GM12891 (cell line): ENCODE measurements around the gene SLC6A12.
A peak's percentile ranks its signal among the peaks of the same experiment; 100 is the strongest.

Source experiments
- DNase-seq: peaks from one replicate; pipeline ENCODE4 v3.0.0; 2011; ENCODE audit warnings: low spot score; ENCODE audit not compliant: insufficient read length
- FAIRE-seq: peaks from 2 replicates; lab custom pipeline; 2011; peaks lifted over from hg19 to GRCh38; lab: Jason Lieb, UNC
- PAX5 ChIP-seq: IDR thresholded peaks from 2 replicates; pipeline ENCODE4 v1.6.1; 2011; ENCODE audit warnings: low read length, moderate library complexity, mild to moderate bottlenecking; ENCODE audit not compliant: insufficient read depth, severe bottlenecking
- POLR2A ChIP-seq: IDR thresholded peaks from 2 replicates; pipeline ENCODE4 v1.6.1; 2011; ENCODE audit warnings: low read depth, low read length, control low read depth
- POLR2AphosphoS5 ChIP-seq: IDR thresholded peaks from 2 replicates; pipeline ENCODE4 v1.6.1; 2011; ENCODE audit warnings: low read depth, low read length, control low read depth
- POU2F2 ChIP-seq: IDR thresholded peaks from 2 replicates; pipeline ENCODE4 v1.6.1; 2011; ENCODE audit warnings: low read depth, mild to moderate bottlenecking, control low read depth, low read length, moderate library complexity
- SPI1 ChIP-seq: IDR thresholded peaks from 2 replicates; pipeline ENCODE4 v1.6.1; 2011; ENCODE audit warnings: low read depth, low read length, control low read depth
- TAF1 ChIP-seq: IDR thresholded peaks from 2 replicates; pipeline ENCODE4 v1.6.1; 2011; ENCODE audit warnings: low read depth, low read length, control low read depth

SLC6A12 gene

DNA sequence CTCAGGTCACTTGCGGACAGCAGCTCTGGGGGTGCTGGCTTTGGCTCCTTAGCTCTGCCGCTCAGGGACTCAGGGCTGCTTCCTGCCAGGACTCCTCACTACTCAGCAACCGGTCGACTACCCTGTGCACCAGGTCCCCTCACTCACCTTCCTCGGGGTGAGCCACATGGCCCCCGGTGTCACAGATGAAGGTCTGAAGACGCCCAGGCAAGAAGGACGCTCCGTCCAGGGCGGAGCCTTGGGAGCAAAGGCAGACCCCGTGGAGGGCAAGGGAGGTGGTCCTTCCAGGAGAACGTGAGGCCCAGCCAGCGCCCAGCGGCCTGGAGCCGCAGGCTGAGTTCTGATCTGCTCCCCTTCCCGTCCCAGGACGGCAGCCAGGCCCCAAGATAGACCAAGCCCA lies 32.0 kb downstream of the SLC6A12 start:
- no peak for DNase-seq
- FAIRE-seq = no peak
- TF ChIP-seq SPI1 (no peak), POLR2A (no peak), PAX5 (no peak), TAF1 (no peak), POU2F2 (no peak)

DNA sequence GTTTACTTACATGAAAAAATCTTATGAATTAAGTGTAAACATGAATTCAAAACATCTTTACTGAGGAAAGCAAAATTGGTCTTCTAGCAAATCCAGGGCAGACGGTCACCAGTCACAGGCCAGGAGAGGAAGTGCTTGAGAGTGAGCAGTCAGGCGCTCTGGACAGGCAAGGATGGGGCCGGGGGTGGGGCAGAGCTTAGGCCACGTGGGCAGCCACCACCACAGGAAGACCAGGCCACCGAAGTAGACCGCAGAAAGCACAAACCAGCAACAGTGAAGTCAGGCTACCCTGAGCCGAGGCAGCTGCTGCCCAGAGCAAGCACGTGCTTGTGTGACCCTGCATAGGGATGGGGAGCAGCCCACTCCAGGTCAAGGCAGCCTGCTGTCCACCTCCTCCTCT lies 33.5 kb downstream of the SLC6A12 start:
- peak; percentile 66 for DNase-seq
- peak; percentile 87 for FAIRE-seq
- TF ChIP-seq SPI1 = peak; percentile 77
- TF ChIP-seq POU2F2 = no peak

- DNase-seq (no peak), FAIRE-seq (no peak)
- TF ChIP-seq POLR2A (no peak), POLR2AphosphoS5 (no peak), SPI1 (no peak), POU2F2 (no peak), PAX5 (no peak), TAF1 (no peak)
Observed at GRCh38 chr12:179885-180284, 34.1 kb downstream of the SLC6A12 start.

- FAIRE-seq (no peak), DNase-seq (no peak)
- no peak for TF ChIP-seq POLR2AphosphoS5
- TF ChIP-seq TAF1 = no peak
- no peak for TF ChIP-seq POU2F2
- TF ChIP-seq SPI1 = no peak
- no peak for TF ChIP-seq PAX5
- TF ChIP-seq POLR2A = no peak
Observed at GRCh38 chr12:179131-179884, 34.6 kb downstream of the SLC6A12 start.

- DNase-seq (no peak), FAIRE-seq (no peak)
- TF ChIP-seq POLR2AphosphoS5 (no peak), TAF1 (no peak), PAX5 (no peak), POU2F2 (no peak), POLR2A (no peak), SPI1 (no peak)
Observed at GRCh38 chr12:178829-179109, 35.2 kb downstream of the SLC6A12 start.

DNA sequence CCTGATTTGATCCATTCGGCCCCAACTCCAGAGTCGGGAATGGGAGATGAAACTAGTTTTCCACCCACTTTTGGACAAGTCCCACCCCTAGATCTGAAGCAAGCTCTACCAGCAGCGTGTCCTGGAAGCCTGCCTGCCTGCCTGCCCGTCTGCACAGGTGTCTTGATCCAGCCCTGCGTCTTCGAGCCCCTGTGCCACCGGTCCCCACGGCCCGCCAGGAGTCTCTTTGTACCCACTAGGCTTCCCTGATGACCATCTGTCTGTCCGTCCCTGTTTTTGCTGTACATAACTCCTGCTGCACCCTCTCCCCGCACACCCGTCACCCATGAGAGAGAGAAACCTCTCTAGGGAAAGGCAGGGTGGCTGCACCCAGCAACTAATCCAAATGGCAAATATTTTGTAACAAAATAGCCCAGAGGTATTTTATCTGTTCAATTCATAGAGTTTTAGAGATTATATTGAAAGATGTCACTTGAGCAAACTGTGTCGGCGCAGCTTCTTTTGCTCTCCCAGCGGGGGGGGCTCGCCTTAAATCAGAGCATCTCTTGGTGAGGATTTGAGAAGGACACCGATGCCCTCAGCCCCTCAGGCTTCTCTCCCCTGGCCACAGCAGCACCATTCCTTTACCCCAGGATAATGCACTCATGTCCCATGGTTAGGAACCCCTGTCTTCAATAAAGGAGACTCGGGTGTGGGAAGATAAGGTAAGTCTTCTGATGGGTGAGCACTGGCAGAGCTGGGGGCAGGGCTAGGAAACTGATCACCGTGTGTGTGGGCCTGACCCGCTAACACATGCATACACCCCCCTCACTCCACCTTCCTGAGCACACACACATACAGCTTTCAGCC lies 35.8 kb downstream of the SLC6A12 start:
- no peak for DNase-seq
- TF ChIP-seq POU2F2 (no peak), POLR2AphosphoS5 (no peak), PAX5 (no peak), POLR2A (no peak), TAF1 (no peak), SPI1 (no peak)
- no peak for FAIRE-seq

DNA sequence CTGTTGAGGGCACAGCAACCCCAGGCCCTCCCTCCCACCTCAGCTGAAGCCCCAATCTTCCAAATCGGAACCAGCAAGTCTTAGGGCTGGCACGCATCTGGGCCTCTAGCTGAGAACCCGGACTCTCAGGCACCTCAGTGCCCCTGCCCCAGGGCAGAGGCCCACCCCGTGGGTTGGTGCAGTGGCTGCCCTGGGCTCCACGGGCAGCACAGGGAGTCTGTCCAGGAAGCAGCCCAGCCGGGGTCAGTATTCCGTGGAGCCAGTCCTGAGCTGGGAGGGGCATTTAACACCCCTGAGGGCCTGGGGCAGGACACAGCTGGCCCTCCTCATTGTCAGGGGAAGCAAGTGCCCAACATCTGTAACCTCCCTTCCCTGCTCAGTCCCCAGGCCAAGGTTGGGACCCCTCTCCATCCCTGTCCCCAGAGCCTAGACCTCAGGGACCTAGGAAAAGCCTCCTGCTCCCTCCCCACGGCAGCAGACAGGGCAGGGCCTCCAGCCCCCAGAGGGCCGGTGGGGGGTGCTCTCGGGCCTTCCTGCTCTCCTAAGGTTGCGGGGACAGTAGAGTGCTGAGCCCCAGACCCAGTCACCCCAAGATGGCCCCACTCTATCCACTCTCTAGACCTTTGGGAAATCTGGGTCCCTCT lies 36.5 kb downstream of the SLC6A12 start:
- FAIRE-seq (no peak), DNase-seq (no peak)
- TF ChIP-seq POU2F2 = no peak
- TF ChIP-seq POLR2A = no peak
- TF ChIP-seq POLR2AphosphoS5 = no peak
- TF ChIP-seq PAX5 = no peak
- TF ChIP-seq SPI1 = no peak
- TF ChIP-seq TAF1 = no peak

DNA sequence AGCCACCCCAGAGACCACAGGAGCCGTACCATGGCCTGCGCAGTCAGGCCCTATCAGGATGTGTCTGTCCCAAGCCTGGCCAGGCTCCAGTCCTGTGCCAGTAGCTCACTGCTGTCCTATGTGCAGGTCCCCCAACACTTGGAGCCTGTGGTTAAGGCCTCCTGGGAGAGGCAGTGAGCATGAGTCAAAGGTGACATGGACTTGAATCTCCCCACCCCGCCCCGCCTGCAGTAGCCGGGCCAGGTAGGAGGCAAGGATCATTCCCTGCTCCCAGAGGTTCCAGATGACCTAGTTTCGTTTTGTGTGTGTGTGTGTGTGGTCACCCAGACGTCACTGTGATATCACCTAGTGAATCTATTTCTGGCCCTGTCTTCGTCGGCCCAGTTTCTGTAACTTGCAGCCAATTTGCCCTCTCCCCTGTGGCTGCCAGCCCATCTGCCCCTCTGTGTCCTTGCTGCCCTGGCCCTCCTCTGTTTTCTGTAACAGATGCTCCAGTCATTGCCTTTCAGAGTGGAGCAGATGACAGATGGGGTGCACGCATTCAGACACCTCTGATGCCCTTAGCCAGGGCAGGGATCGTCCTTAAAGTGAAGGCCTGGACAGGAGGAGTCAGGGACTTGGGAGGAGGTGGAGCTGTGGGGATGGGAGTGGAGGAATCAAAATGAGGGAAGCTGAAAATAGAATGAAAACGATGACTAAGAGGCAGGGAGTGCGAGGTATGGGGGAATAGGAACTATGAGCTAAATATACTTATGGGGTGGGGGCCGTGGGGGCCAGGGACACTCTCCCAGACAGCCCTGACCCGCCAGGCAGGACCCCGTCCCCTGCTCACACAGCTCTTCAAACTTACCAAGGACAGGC lies 37.4 kb downstream of the SLC6A12 start:
- no peak for DNase-seq
- FAIRE-seq = no peak
- TF ChIP-seq TAF1 = no peak
- no peak for TF ChIP-seq PAX5
- no peak for TF ChIP-seq SPI1
- no peak for TF ChIP-seq POLR2AphosphoS5
- no peak for TF ChIP-seq POLR2A
- no peak for TF ChIP-seq POU2F2

GRCh38 chr12:175759-176158 lies 38.2 kb downstream of the SLC6A12 start:
- no peak for DNase-seq
- TF ChIP-seq SPI1 = no peak
- no peak for TF ChIP-seq POU2F2
- no peak for TF ChIP-seq POLR2A
- TF ChIP-seq PAX5 = no peak
- TF ChIP-seq POLR2AphosphoS5 = no peak
- TF ChIP-seq TAF1 = no peak
- no peak for FAIRE-seq
